Fibroblast of lung (primary cell): Measurements from ENCODE around the gene DPYD.

Source experiments
- CTCF ChIP-seq, 2 donors: IDR thresholded peaks in 1 of 2; conservative IDR thresholded peaks in 1 of 2; 1 replicate in 1 of 2; 2 replicates in 1 of 2; pipeline ENCODE4 v1.5.1; 2011 to 2012; ENCODE audit warnings: low read length in 2 of 2, control low read depth in 1 of 2, inconsistent platforms in 1 of 2, low read depth in 1 of 2, mild to moderate bottlenecking in 1 of 2
- EZH2 ChIP-seq: IDR thresholded peaks from 2 replicates; pipeline ENCODE4 v1.5.1; 2012; ENCODE audit warnings: low read length, control low read depth, mild to moderate bottlenecking; ENCODE audit errors: missing control alignments

- no peak for TF ChIP-seq CTCF (conservative IDR thresholded peaks at IDR 0.05 in 1 of 2, IDR thresholded peaks at IDR 0.05 in 1 of 2; ENCODE audit: low read depth in 1 of 2, low read length in 2 of 2)
- no peak for TF ChIP-seq EZH2
Measured at GRCh38 chr1:97806996-97807520, 113.8 kb downstream of the DPYD start.
